HCT116 (cell line): ENCODE measurements around the gene TTC36. TPM values are rescaled to one million over a fixed set of nuclear protein-coding genes. Genes with fewer than 3 reads are reported as not detected.
A peak's percentile ranks its signal among the peaks of the same experiment; 100 is the strongest.

ENCODE experiments used
- ATAC-seq: fragments of 200-7000 bp; cut with Tn5 transposase; 2 replicates; pipeline ENCODE4 v1.9.1; 2020; ENCODE audit warnings: mild to moderate bottlenecking, moderate library complexity
- BruUV-seq: library from RNA; stranded (reverse); fragments of 400-500 nt; replicated peaks from 2 replicates; lab custom pipeline; 2021; lab: Mats Ljungman, UMichigan
- CTCF ChIA-PET: fragments of 300-600 bp; sonication (Branson Sonifier 250); formaldehyde crosslinking; loops from one replicate; lab custom pipeline; 2021; ENCODE audit warnings: antibody characterized with exemption; lab: Charles Lee
- POLR2A ChIA-PET: fragments of 300-600, 350-600 bp; sonication (Branson Sonifier 250); formaldehyde crosslinking; loops from one replicate; lab custom pipeline; 2021; ENCODE audit warnings: antibody characterized with exemption; lab: Charles Lee
- RAD21 ChIA-PET, 2 experiments: fragments of 300-600 bp; sonication (Branson Sonifier 250); formaldehyde crosslinking; loops; one replicate each; lab custom pipeline; 2023; ENCODE audit warnings: low total read pairs in 2 of 2; ENCODE audit not compliant: uncharacterized antibody in 2 of 2, unreplicated experiment in 2 of 2, low non-redundant PET in 1 of 2; lab: Charles Lee
- DNase-seq: peaks from one replicate; pipeline ENCODE4 v3.0.0-alpha.2; 2010; ENCODE audit warnings: low read depth, low spot score
- H2AFZ ChIP-seq: fragments of 200-600 bp; shearing (Covaris generic), sonication (generic); 2 replicates; pipeline ENCODE4 v1.6.1; 2017; ENCODE audit warnings: low read depth, mixed run types, mixed read lengths, antibody characterized with exemption, low read length; ENCODE audit not compliant: poor library complexity, severe bottlenecking
- H3K27ac ChIP-seq: 2 replicates; pipeline ENCODE4 v1.5.1; 2012; ENCODE audit warnings: low read depth, low read length
- H3K27me3 ChIP-seq: fragments of 200-600 bp; sonication (generic); 2 replicates; pipeline ENCODE4 v1.6.1; 2016; ENCODE audit warnings: mixed run types, low read length, mixed read lengths; ENCODE audit not compliant: insufficient read depth
- H3K36me3 ChIP-seq, 2 experiments: fragments of 200-500 bp in 1 of 2; fragments of 200-600 bp in 1 of 2; sonication (Bioruptor generic) in 1 of 2; sonication (generic) in 1 of 2; 2 replicates each; pipeline versions ENCODE4 v1.5.1 to v1.6.1; 2014 to 2016; ENCODE audit warnings: low read length in 2 of 2, inconsistent platforms in 1 of 2, mixed read lengths in 1 of 2, mixed run types in 1 of 2; ENCODE audit not compliant: insufficient read depth in 2 of 2, control insufficient read depth in 1 of 2
- H3K4me1 ChIP-seq, 2 experiments: fragments of 200-600 bp in 1 of 2; sonication (generic) in 1 of 2; 2 replicates each; pipeline versions ENCODE4 v1.5.1 to v1.6.1; 2012 to 2017; ENCODE audit warnings: low read length in 2 of 2, inconsistent platforms in 1 of 2, mild to moderate bottlenecking in 1 of 2, mixed read lengths in 1 of 2, mixed run types in 1 of 2, moderate library complexity in 1 of 2; ENCODE audit not compliant: insufficient read depth in 2 of 2, control insufficient read depth in 1 of 2
- H3K4me2 ChIP-seq: fragments of 200-600 bp; sonication (generic); 2 replicates; pipeline ENCODE4 v1.6.1; 2017; ENCODE audit warnings: mixed run types, low read length, mixed read lengths
- H3K4me3 ChIP-seq, 2 experiments: fragments of 200-600 bp in 1 of 2; sonication (generic) in 1 of 2; replicated peaks in 1 of 2; 2 replicates each; pipeline ENCODE4 v1.5.1; 2011 to 2016; ENCODE audit warnings: low read length in 2 of 2, control low read depth in 1 of 2, low read depth in 1 of 2, mild to moderate bottlenecking in 1 of 2, mixed read lengths in 1 of 2, mixed run types in 1 of 2
- H3K79me2 ChIP-seq: fragments of 200-600 bp; sonication (generic); 2 replicates; pipeline ENCODE4 v1.6.1; 2017; ENCODE audit warnings: mild to moderate bottlenecking, mixed run types, low read length, moderate library complexity, mixed read lengths; ENCODE audit not compliant: insufficient read depth
- H3K9ac ChIP-seq: fragments of 200-600 bp; sonication (generic); 2 replicates; pipeline ENCODE4 v1.6.1; 2016; ENCODE audit warnings: low read length, mixed read lengths
- H3K9me2 ChIP-seq: fragments of 200-600 bp; sonication (generic), shearing (Covaris generic); 2 replicates; pipeline ENCODE4 v1.6.1; 2017; ENCODE audit warnings: mixed run types, mild to moderate bottlenecking, moderate library complexity; ENCODE audit not compliant: insufficient read depth
- H3K9me3 ChIP-seq, 2 experiments: fragments of 200-500 bp in 1 of 2; fragments of 200-600 bp in 1 of 2; sonication (Bioruptor generic) in 1 of 2; sonication (generic) in 1 of 2; 2 replicates each; pipeline ENCODE4 v1.6.1; 2014 to 2017; ENCODE audit warnings: low read length in 2 of 2, mixed read lengths in 2 of 2, inconsistent platforms in 1 of 2, low read depth in 1 of 2, mild to moderate bottlenecking in 1 of 2, mixed run types in 1 of 2, moderate library complexity in 1 of 2; ENCODE audit not compliant: control insufficient read depth in 1 of 2, insufficient read depth in 1 of 2
- H4K20me1 ChIP-seq: fragments of 200-600 bp; sonication (generic), shearing (Covaris generic); 2 replicates; pipeline ENCODE4 v1.6.1; 2017; ENCODE audit warnings: mixed run types, mild to moderate bottlenecking, moderate library complexity; ENCODE audit not compliant: insufficient read depth
- CEBPB ChIP-seq: IDR thresholded peaks from 2 replicates; pipeline ENCODE4 v1.6.1; 2012; ENCODE audit warnings: low read depth
- EGR1 ChIP-seq: IDR thresholded peaks from 2 replicates; pipeline ENCODE4 v1.6.1; 2012; ENCODE audit warnings: low read depth
- EZH2 ChIP-seq: fragments of 200-600 bp; sonication (generic); IDR thresholded peaks from 2 replicates; pipeline ENCODE4 v1.6.1; 2017; ENCODE audit warnings: antibody characterized with exemption, mixed run types
- EZH2phosphoT487 ChIP-seq: fragments of 200-600 bp; IDR thresholded peaks from 2 replicates; pipeline ENCODE4 v1.6.1; 2018; ENCODE audit warnings: antibody characterized with exemption, borderline replicate concordance
- JUND ChIP-seq: IDR thresholded peaks from 2 replicates; pipeline ENCODE4 v1.6.1; 2012
- POLR2A ChIP-seq: IDR thresholded peaks from 2 replicates; pipeline ENCODE4 v1.7.0; 2011; ENCODE audit warnings: borderline replicate concordance; ENCODE audit not compliant: insufficient read depth, insufficient read length; ENCODE audit errors: extremely low read depth
- POLR2AphosphoS5 ChIP-seq: IDR thresholded peaks from 2 replicates; pipeline ENCODE4 v1.6.1; 2011; ENCODE audit warnings: mild to moderate bottlenecking, low read depth, low read length, moderate library complexity
- RAD21 ChIP-seq: IDR thresholded peaks from 2 replicates; pipeline ENCODE4 v1.6.1; 2012; ENCODE audit warnings: low read depth, mild to moderate bottlenecking
- SIN3A ChIP-seq: IDR thresholded peaks from 2 replicates; pipeline ENCODE4 v1.6.1; 2012; ENCODE audit warnings: low read depth
- SP1 ChIP-seq: IDR thresholded peaks from 2 replicates; pipeline ENCODE4 v1.6.1; 2012; ENCODE audit warnings: low read depth
- SRF ChIP-seq: IDR thresholded peaks from 2 replicates; pipeline ENCODE4 v1.6.1; 2012; ENCODE audit warnings: low read depth
- TCF7L2 ChIP-seq: IDR thresholded peaks from 2 replicates; pipeline ENCODE4 v1.7.0; 2011; ENCODE audit warnings: borderline replicate concordance, inconsistent platforms; ENCODE audit not compliant: insufficient read depth, insufficient read length; ENCODE audit errors: extremely low read depth
- YY1 ChIP-seq: IDR thresholded peaks from 2 replicates; pipeline ENCODE4 v1.6.1; 2011; ENCODE audit warnings: low read length, low read depth, moderate library complexity, mild to moderate bottlenecking; ENCODE audit not compliant: insufficient replicate concordance; ENCODE audit errors: extremely low read depth
- ZFX ChIP-seq: fragments of 450-650 bp; IDR thresholded peaks from 2 replicates; pipeline ENCODE4 v1.6.1; 2017
- ZNF274 ChIP-seq: fragments of 200-500 bp; sonication (Bioruptor generic); IDR thresholded peaks from 2 replicates; pipeline ENCODE4 v1.6.1; 2014; ENCODE audit warnings: mild to moderate bottlenecking, low read depth, low read length, inconsistent platforms
- intact Hi-C: fragments of 100-400 bp; cut with micrococcal nuclease; formaldehyde crosslinking; loops from 2 replicates; pipeline ENCODE4 v1.10.0; 2022
- total RNA-seq: library from RNA; stranded (reverse); gene quantifications from one replicate; pipeline ENCODE4 v1.2.1, GENCODE V29; 2021; ENCODE audit not compliant: unreplicated experiment
- TF ChIP-seq, protein P1 (sequence below): IDR thresholded peaks from 2 replicates; pipeline ENCODE4 v1.6.1; 2012
- TF ChIP-seq, protein P2 (sequence below): IDR thresholded peaks from 2 replicates; pipeline ENCODE4 v1.6.1; 2012; ENCODE audit warnings: low read depth
- TF ChIP-seq, protein P3 (sequence below): IDR thresholded peaks from 2 replicates; pipeline ENCODE4 v1.6.1; 2011; ENCODE audit warnings: mild to moderate bottlenecking, low read length, moderate library complexity; ENCODE audit not compliant: insufficient replicate concordance; ENCODE audit errors: extremely low read depth

Gene TTC36
- total RNA-seq, 1 experiment from 2014 or later: 0.47 TPM

DNA sequence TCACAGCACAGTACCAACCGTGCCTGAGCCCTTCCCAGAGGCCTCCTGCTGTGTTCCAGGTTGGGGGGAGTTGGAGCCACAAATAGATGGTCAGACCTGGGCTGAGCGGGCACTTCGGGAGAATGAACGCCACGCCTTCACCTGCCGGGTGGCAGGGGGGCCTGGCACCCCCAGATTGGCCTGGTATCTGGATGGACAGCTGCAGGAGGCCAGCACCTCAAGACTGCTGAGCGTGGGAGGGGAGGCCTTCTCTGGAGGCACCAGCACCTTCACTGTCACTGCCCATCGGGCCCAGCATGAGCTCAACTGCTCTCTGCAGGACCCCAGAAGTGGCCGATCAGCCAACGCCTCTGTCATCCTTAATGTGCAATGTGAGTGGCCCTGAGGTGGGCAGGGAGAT lies 4.8 kb downstream of the TTC36 start:
- TF ChIP-seq SRF (no peak), EZH2 (no peak), EZH2phosphoT487 (no peak), TCF7L2 (no peak), CEBPB (no peak), JUND (no peak), SP1 (no peak), SIN3A (no peak), YY1 (no peak), ZFX (no peak), POLR2A (no peak), EGR1 (no peak), RAD21 (no peak), POLR2AphosphoS5 (no peak), ZNF274 (no peak)
- TF ChIP-seq, protein P1, sequence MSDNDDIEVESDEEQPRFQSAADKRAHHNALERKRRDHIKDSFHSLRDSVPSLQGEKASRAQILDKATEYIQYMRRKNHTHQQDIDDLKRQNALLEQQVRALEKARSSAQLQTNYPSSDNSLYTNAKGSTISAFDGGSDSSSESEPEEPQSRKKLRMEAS: no peak
- TF ChIP-seq, protein P2, sequence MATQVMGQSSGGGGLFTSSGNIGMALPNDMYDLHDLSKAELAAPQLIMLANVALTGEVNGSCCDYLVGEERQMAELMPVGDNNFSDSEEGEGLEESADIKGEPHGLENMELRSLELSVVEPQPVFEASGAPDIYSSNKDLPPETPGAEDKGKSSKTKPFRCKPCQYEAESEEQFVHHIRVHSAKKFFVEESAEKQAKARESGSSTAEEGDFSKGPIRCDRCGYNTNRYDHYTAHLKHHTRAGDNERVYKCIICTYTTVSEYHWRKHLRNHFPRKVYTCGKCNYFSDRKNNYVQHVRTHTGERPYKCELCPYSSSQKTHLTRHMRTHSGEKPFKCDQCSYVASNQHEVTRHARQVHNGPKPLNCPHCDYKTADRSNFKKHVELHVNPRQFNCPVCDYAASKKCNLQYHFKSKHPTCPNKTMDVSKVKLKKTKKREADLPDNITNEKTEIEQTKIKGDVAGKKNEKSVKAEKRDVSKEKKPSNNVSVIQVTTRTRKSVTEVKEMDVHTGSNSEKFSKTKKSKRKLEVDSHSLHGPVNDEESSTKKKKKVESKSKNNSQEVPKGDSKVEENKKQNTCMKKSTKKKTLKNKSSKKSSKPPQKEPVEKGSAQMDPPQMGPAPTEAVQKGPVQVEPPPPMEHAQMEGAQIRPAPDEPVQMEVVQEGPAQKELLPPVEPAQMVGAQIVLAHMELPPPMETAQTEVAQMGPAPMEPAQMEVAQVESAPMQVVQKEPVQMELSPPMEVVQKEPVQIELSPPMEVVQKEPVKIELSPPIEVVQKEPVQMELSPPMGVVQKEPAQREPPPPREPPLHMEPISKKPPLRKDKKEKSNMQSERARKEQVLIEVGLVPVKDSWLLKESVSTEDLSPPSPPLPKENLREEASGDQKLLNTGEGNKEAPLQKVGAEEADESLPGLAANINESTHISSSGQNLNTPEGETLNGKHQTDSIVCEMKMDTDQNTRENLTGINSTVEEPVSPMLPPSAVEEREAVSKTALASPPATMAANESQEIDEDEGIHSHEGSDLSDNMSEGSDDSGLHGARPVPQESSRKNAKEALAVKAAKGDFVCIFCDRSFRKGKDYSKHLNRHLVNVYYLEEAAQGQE: no peak
- TF ChIP-seq, protein P3, sequence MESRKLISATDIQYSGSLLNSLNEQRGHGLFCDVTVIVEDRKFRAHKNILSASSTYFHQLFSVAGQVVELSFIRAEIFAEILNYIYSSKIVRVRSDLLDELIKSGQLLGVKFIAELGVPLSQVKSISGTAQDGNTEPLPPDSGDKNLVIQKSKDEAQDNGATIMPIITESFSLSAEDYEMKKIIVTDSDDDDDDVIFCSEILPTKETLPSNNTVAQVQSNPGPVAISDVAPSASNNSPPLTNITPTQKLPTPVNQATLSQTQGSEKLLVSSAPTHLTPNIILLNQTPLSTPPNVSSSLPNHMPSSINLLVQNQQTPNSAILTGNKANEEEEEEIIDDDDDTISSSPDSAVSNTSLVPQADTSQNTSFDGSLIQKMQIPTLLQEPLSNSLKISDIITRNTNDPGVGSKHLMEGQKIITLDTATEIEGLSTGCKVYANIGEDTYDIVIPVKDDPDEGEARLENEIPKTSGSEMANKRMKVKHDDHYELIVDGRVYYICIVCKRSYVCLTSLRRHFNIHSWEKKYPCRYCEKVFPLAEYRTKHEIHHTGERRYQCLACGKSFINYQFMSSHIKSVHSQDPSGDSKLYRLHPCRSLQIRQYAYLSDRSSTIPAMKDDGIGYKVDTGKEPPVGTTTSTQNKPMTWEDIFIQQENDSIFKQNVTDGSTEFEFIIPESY: no peak
- ChIA-PET CTCF (no interaction called here), RAD21 (no interaction called here), POLR2A (no interaction called here)
- Histone ChIP-seq H3K9ac (peak overlapping the region; percentile 65), H3K4me2 (peak overlapping the region; percentile 82), H3K9me3 (no peaks in the 10 kb centered on the region), H3K36me3 (no peaks in the 10 kb centered on the region; a peak in 1 of 4 replicates), H3K27ac (peak overlapping the region; percentile 87), H3K27me3 (no peaks in the 10 kb centered on the region), H4K20me1 (no peaks in the 10 kb centered on the region), H3K4me1 (peaks cover 17 to 29% of the 10 kb centered on the region in 2 experiments), H2AFZ (no peak overlapping the region), H3K79me2 (no peaks in the 10 kb centered on the region), H3K9me2 (no peaks in the 10 kb centered on the region), H3K4me3 (peak overlapping the region; percentile 89 to 94)
- no TSS peak for BruUV-seq
- intact Hi-C loops: no loop called here
- ATAC-seq (no peak), DNase-seq (no peak)
